ENCODE measurements around the gene TBC1D12.

DNA sequence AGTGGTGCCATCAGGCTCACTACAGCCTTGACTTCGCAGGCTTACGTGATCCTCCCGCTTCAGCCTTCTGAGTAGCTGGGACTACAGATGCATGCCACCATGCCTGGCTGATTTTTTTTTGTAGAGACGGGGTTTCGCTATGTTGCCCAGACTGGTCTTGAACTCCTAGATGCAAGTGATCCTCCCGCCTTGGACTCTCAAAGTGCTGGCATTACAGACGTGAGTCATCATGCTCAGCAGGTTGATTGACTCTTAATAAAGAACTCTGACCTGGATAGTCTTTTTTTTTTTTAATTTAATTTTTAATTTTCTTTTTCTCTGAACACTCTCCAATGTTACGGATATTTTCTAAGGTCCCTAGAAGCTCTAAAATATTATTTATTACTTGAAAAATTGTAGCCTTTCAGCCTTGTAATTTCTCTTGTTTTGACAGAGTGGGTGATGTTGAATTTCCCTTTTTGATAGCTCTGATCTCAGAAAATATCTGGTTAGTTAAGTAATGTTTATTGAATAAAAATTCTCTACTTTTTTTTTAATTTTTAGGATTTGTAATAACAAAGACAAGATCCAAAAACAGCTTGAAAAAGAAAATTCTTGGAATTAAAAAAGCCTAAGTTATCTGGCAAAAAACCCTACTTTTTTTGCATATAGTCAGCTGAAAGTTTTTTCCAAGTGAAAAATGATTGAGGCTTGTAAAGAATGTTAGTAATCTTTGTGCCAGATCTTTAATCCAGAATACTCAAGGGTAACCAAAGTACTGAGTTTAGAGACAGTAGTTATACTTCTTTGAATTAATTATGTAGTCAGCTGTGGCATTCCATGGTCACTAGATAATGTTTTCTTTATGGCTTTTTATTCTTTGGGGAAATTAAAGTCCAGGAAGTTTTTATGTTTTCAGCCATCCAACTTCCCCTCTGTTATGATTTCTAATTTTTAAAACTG, 26.7 kb downstream of the TBC1D12 start:
- TF ChIP-seq, protein P1, sequence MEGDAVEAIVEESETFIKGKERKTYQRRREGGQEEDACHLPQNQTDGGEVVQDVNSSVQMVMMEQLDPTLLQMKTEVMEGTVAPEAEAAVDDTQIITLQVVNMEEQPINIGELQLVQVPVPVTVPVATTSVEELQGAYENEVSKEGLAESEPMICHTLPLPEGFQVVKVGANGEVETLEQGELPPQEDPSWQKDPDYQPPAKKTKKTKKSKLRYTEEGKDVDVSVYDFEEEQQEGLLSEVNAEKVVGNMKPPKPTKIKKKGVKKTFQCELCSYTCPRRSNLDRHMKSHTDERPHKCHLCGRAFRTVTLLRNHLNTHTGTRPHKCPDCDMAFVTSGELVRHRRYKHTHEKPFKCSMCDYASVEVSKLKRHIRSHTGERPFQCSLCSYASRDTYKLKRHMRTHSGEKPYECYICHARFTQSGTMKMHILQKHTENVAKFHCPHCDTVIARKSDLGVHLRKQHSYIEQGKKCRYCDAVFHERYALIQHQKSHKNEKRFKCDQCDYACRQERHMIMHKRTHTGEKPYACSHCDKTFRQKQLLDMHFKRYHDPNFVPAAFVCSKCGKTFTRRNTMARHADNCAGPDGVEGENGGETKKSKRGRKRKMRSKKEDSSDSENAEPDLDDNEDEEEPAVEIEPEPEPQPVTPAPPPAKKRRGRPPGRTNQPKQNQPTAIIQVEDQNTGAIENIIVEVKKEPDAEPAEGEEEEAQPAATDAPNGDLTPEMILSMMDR (IDR thresholded peaks at IDR 0.05): no peak
- no peak for TF ChIP-seq POLR2A (IDR thresholded peaks at IDR 0.05)

All from uterus (tissue), 2 donors.